Skeletal muscle tissue (tissue), 4 donors: ENCODE measurements around the gene ZNHIT2. TPM values are rescaled to one million over a fixed set of nuclear protein-coding genes. Genes with fewer than 3 reads are reported as not detected.
A peak's percentile ranks its signal among the peaks of the same experiment; 100 is the strongest.

Experiments used
- H3K27ac ChIP-seq: one replicate; pipeline ENCODE4 v1.7.0; 2013; ENCODE audit warnings: mild to moderate bottlenecking, low read depth, low read length, inconsistent platforms
- H3K27me3 ChIP-seq, 3 donors: one replicate each; pipeline ENCODE4 v1.7.0; 2013; ENCODE audit warnings: low read length in 3 of 3; ENCODE audit not compliant: control insufficient read depth in 3 of 3, insufficient read depth in 3 of 3
- H3K36me3 ChIP-seq, 3 donors: one replicate each; pipeline ENCODE4 v1.7.0; 2013; ENCODE audit warnings: low read length in 3 of 3; ENCODE audit not compliant: control insufficient read depth in 3 of 3, insufficient read depth in 3 of 3
- H3K4me1 ChIP-seq, 3 donors: one replicate each; pipeline ENCODE4 v1.7.0; 2013; ENCODE audit warnings: low read length in 3 of 3, mild to moderate bottlenecking in 3 of 3; ENCODE audit not compliant: control insufficient read depth in 3 of 3, insufficient read depth in 3 of 3
- H3K4me3 ChIP-seq, 3 donors: one replicate each; pipeline ENCODE4 v1.7.0; 2013; ENCODE audit warnings: low read length in 3 of 3
- H3K9ac ChIP-seq, 3 donors: one replicate each; pipeline ENCODE4 v1.7.0; 2013; ENCODE audit warnings: low read length in 3 of 3, mild to moderate bottlenecking in 3 of 3, moderate library complexity in 2 of 3, low read depth in 1 of 3
- H3K9me3 ChIP-seq, 3 donors: one replicate each; pipeline ENCODE4 v1.7.0; 2013; ENCODE audit warnings: low read length in 3 of 3; ENCODE audit not compliant: control insufficient read depth in 3 of 3
- total RNA-seq: library from RNA; depleted of rRNA; stranded (reverse); fragments of >200 nt; gene quantifications from one replicate; pipeline ENCODE4 v1.2.3, GENCODE V29; 2014
- donor health status: Osteomylitis.

ZNHIT2 gene
- total RNA-seq, 1 donor from 2014 or later: 4.2 TPM

GRCh38 chr11:65129649-65130441, 12.3 kb upstream of the ZNHIT2 start:
- Histone ChIP-seq H3K9me3 (no peaks in the 10 kb centered on the region), H3K27ac (no peak overlapping the region), H3K9ac (no peak overlapping the region), H3K36me3 (peaks cover 75 to 79% (median 78%) of the 10 kb centered on the region in 3 donors), H3K4me3 (no peak overlapping the region), H3K4me1 (peaks cover 24 to 40% (median 25%) of the 10 kb centered on the region in 3 donors), H3K27me3 (no peaks in the 10 kb centered on the region)

- H3K9me3 ChIP-seq: no peaks in the 10 kb centered on the region
- H3K27ac ChIP-seq: no peak overlapping the region
- H3K4me3 ChIP-seq: no peak overlapping the region
- no peaks in the 10 kb centered on the region for H3K27me3 ChIP-seq
- peaks cover 20 to 33% (median 20%) of the 10 kb centered on the region in 3 donors for H3K4me1 ChIP-seq
- no peak overlapping the region for H3K9ac ChIP-seq
- H3K36me3 ChIP-seq: peaks cover 80 to 83% (median 83%) of the 10 kb centered on the region in 3 donors
Observed at GRCh38 chr11:65128182-65129145, 11.0 kb upstream of the ZNHIT2 start.

- H3K4me1 ChIP-seq: peaks cover 15 to 31% (median 18%) of the 10 kb centered on the region in 3 donors
- H3K9ac ChIP-seq: no peak overlapping the region
- H3K27me3 ChIP-seq: no peaks in the 10 kb centered on the region
- H3K4me3 ChIP-seq: no peak overlapping the region
- no peaks in the 10 kb centered on the region for H3K9me3 ChIP-seq
- peaks cover 76 to 78% (median 78%) of the 10 kb centered on the region in 3 donors for H3K36me3 ChIP-seq
- no peak overlapping the region for H3K27ac ChIP-seq
Observed at GRCh38 chr11:65127473-65128181, 10.1 kb upstream of the ZNHIT2 start.

- H3K27ac ChIP-seq: no peak overlapping the region
- no peak overlapping the region for H3K9ac ChIP-seq
- H3K4me1 ChIP-seq: peaks cover 9 to 28% (median 10%) of the 10 kb centered on the region in 3 donors
- H3K36me3 ChIP-seq: peaks cover 68 to 70% (median 69%) of the 10 kb centered on the region in 3 donors
- no peaks in the 10 kb centered on the region for H3K27me3 ChIP-seq
- H3K9me3 ChIP-seq: no peaks in the 10 kb centered on the region
- H3K4me3 ChIP-seq: no peak overlapping the region
Observed at GRCh38 chr11:65126624-65127274, 9.2 kb upstream of the ZNHIT2 start.

GRCh38 chr11:65125197-65126056, 7.9 kb upstream of the ZNHIT2 start:
- Histone ChIP-seq H3K27me3 (no peaks in the 10 kb centered on the region), H3K4me3 (no peak overlapping the region), H3K9me3 (no peaks in the 10 kb centered on the region), H3K36me3 (peaks cover 66 to 67% (median 66%) of the 10 kb centered on the region in 3 donors), H3K27ac (no peak overlapping the region), H3K9ac (no peak overlapping the region), H3K4me1 (peaks cover 16 to 31% (median 17%) of the 10 kb centered on the region in 3 donors)

GRCh38 chr11:65124480-65125196, 7.1 kb upstream of the ZNHIT2 start:
- Histone ChIP-seq H3K4me1 (peaks cover 16 to 27% (median 19%) of the 10 kb centered on the region in 3 donors), H3K27ac (no peak overlapping the region), H3K27me3 (no peaks in the 10 kb centered on the region), H3K36me3 (peaks cover 66 to 67% (median 66%) of the 10 kb centered on the region in 3 donors), H3K4me3 (no peak overlapping the region), H3K9me3 (no peaks in the 10 kb centered on the region), H3K9ac (no peak overlapping the region)

GRCh38 chr11:65121865-65122696, 4.6 kb upstream of the ZNHIT2 start, which contains the start of the genes FAU and MRPL49:
Gene FAU, minus strand, starts transcription at chr11:65122134. Its CDS starts 321 bp downstream, at chr11:65121813.
Gene MRPL49, plus strand, starts transcription at chr11:65122321. Its CDS starts 26 bp downstream, at chr11:65122347.
- no peaks in the 10 kb centered on the region for H3K27me3 ChIP-seq
- peak within 1 kb of the TSS; percentile 91 for H3K27ac ChIP-seq
- peak within 1 kb of the TSS; percentile 95 to 98 (median 97) for H3K9ac ChIP-seq
- H3K36me3 ChIP-seq: peaks cover 49 to 54% (median 54%) of the 10 kb centered on the region in 3 donors
- H3K9me3 ChIP-seq: no peaks in the 10 kb centered on the region
- H3K4me1 ChIP-seq: peaks cover 20 to 38% (median 22%) of the 10 kb centered on the region in 3 donors
- peak within 1 kb of the TSS; percentile 88 to 99 (median 99) for H3K4me3 ChIP-seq
